GM19035 (cell line): ENCODE results near the gene ZNF423.
"Not testable (repeated sequence)": the region's sequence is repeated elsewhere in the genome, so short reads cannot be mapped to it uniquely, and the experiment has no call there.

Experiments
- ATAC-seq: cut with Tn5 transposase; IDR thresholded peaks from one replicate; pipeline ENCODE4 v1.9.1; 2021; ENCODE audit not compliant: unreplicated experiment

ZNF423 gene

GRCh38 chr16:49564496-49565229 is 291.2 kb downstream of the ZNF423 start:
- no peak for ATAC-seq

- no peak for ATAC-seq
Observed at GRCh38 chr16:49563666-49564065, 292.2 kb downstream of the ZNF423 start.

- not testable (repeated sequence) for ATAC-seq
Observed at GRCh38 chr16:49562894-49563293, 293.0 kb downstream of the ZNF423 start.

- ATAC-seq, result no peak
Observed at GRCh38 chr16:49562228-49562627, 293.7 kb downstream of the ZNF423 start.

GRCh38 chr16:49560004-49560830 is 295.7 kb downstream of the ZNF423 start:
- ATAC-seq, result no peak

- no peak for ATAC-seq
Observed at GRCh38 chr16:49559242-49559641, 296.7 kb downstream of the ZNF423 start.

GRCh38 chr16:49558451-49558850 is 297.5 kb downstream of the ZNF423 start:
- no peak for ATAC-seq

- no peak for ATAC-seq
Observed at GRCh38 chr16:49556606-49557446, 299.1 kb downstream of the ZNF423 start.

GRCh38 chr16:49556249-49556605 is 299.7 kb downstream of the ZNF423 start:
- ATAC-seq, result no peak

GRCh38 chr16:49554681-49555080 is 301.2 kb downstream of the ZNF423 start:
- ATAC-seq, result no peak

GRCh38 chr16:49552313-49552928 is 303.5 kb downstream of the ZNF423 start:
- no peak for ATAC-seq

- ATAC-seq, result no peak
Observed at GRCh38 chr16:49550666-49551065, 305.2 kb downstream of the ZNF423 start.

GRCh38 chr16:49550140-49550539 is 305.8 kb downstream of the ZNF423 start:
- no peak for ATAC-seq

GRCh38 chr16:49548325-49548970 is 307.5 kb downstream of the ZNF423 start:
- ATAC-seq, result no peak

GRCh38 chr16:49547448-49547847 is 308.5 kb downstream of the ZNF423 start:
- no peak for ATAC-seq

GRCh38 chr16:49546735-49547134 is 309.2 kb downstream of the ZNF423 start:
- no peak for ATAC-seq

- ATAC-seq, result no peak
Observed at GRCh38 chr16:49545741-49546448, 310.0 kb downstream of the ZNF423 start.

GRCh38 chr16:49545243-49545642 is 310.7 kb downstream of the ZNF423 start:
- no peak for ATAC-seq

GRCh38 chr16:49544828-49545227 is 311.1 kb downstream of the ZNF423 start:
- no peak for ATAC-seq

GRCh38 chr16:49543631-49543946 is 312.3 kb downstream of the ZNF423 start:
- no peak for ATAC-seq
